Inferior parietal cortex (tissue), 1 donor: ENCODE data around the gene SCAP.
"Not testable (repeated sequence)": the region's sequence is repeated elsewhere in the genome, so short reads cannot be mapped to it uniquely, and the experiment has no call there.

Experiments
- DNase-seq: peaks from one replicate; pipeline ENCODE4 v3.0.0-alpha.2; 2016; ENCODE audit errors: extremely low spot score

Gene SCAP

DNA sequence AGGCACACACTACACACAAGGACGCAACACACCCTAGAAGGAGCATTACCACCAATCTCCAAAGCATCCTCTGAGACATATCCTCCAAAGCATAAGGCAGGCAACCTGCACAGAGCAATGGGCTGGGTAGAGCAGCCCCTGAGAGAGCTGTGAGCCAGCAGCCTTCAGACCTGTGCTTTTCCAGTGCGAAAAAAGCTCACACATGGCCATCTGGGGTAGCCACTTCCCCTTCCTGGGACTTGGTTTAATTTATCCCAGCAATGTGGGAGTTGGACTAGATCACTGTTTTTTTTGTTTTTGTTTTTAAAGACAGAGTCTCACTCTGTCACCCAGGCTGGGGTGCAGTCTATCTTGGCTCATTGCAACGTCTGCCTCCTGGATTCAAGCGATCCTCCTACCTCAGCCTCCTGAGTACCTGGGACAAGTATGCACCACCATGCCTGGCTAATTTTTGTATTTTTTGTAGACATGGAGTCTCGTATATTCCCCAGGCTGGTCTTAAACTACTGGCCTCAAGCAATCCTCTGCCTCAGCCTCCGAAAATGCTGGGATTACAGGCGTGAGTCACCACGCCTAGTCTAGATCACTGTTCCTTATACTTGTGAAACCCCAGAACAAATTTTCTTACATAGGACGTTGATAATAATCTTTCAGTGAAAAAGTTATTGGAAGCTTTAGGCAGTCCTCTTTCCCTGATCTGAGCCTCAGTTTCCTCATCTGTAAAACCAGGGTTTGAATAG, 76.0 kb downstream of the SCAP start:
- DNase-seq: no peak

DNA sequence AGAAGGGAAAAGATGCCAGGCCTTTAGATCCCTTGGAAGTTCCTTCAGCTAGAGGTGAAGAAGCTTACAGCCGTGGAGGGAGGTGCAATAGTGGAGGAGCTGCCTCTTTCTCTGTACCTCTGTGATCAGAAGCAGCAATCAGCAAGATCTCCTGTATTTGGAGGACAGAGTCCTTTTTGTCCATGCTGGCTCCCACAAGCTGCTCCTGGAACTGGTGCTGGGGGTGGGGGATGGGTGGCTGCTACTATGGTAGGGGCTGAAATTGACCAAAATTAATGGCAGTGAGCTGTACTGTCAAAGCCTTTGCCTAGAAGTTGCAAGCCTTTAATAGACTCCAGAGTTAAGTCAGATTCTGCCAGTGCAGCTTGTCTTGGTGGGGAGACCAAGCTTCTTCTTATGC, 76.7 kb downstream of the SCAP start:
- no peak for DNase-seq

DNA sequence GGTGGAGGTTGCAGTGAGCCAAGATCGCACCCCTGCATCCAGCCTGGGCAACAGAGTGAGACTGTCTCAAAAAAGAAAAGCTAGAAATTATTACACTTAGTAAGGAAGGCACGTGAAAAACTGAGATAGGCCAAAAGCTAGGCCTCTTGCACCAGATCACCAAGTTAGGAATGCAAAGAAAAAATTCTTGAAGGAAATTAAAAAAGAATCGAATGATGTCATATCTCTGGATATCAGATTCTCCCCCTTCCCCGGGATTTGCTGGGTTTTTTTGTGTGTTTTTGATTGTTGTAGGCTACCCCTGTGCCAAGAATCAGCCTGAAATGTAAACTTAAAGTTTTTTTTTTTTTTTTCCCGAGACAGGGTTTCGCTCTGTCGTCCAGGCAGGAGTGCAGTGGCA, 77.5 kb downstream of the SCAP start:
- no peak for DNase-seq

GRCh38 chr3:47394881-47395280, 80.9 kb downstream of the SCAP start:
- peak; percentile 47 for DNase-seq

DNA sequence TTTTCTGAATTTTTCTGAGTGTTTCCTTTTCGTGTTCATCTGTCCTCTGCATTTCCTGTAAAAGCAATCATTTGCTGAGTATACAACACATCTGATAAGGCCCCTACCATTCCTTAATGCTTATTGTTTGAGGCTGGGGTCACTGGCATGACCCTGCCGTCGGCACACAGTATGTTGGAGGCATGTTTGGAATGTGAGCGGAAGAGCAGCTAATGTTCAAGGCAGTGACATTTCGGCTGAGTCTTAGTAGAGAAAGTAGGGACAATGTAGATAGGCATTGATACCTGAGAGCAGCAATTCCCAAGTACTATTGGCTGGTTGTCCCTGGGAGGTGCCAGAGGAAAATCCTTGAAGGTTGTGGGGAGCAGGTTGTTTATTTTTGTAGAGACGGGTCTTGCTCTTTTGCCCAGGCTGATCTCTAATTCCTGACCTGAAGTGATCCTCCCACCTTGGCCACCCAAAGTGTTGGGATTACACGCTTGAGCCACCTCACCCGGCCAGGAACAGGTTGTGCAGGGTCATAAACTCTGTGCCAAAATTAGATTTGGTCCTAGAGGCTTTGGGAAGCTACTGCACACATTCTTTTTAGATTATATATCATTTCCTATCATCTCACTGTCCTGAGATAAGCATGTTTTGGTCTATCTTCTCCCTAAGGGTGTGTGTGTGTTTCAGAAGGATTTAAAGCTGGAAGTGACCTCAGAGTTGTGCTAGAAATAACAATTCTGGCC, 81.4 kb downstream of the SCAP start:
- no peak for DNase-seq

GRCh38 chr3:47392933-47393332, 82.8 kb downstream of the SCAP start:
- no peak for DNase-seq

- DNase-seq: no peak
Measured at GRCh38 chr3:47385796-47386195, 89.9 kb downstream of the SCAP start.

DNA sequence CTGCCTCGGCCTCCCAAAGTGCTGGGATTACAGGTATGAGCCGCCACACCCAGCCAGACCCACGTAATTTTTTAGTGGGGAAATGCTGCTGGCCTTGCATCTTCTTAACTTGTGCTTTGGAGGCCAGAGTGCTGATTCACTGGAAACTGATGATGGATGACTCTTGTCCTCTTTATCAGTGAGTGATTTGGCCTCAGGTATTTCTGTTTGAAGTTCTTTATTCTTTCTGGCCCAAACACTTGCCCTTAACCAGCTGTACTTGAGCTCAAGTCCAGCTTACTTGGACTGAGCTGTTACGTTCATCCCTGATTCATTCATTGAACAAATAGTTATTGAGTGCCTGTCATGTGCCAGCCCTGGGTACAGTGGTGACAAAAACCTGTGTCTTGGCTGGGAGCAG, 90.7 kb downstream of the SCAP start:
- no peak for DNase-seq

DNA sequence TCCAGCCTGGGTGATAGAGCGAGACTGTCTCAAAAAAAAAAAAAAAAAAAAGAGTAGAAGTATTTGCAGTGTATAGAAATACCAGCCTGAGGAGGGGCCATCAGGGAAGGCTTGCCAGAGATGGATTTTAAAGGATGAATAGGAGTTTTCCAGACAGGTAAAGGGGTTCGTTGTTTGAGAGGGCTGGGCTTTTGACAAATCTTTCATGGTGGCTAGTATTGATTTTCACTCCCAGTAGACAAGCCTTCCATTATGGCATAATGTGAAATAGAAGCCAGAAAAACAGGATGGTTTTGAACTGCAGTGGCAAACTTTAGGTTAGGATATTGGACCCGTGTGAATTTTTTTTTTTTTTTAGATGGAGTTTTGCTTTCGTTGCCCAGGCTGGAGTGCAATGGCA, 91.3 kb downstream of the SCAP start:
- no peak for DNase-seq

- DNase-seq: peak; percentile 59
Measured at GRCh38 chr3:47381317-47382157, 94.2 kb downstream of the SCAP start.

- peak; percentile 100 for DNase-seq
Measured at GRCh38 chr3:47380601-47381316, 95.0 kb downstream of the SCAP start, which contains the start of gene PTPN23. Gene PTPN23, plus strand, starts transcription at chr3:47381021. Its CDS starts 76 bp downstream, at chr3:47381097.

DNA sequence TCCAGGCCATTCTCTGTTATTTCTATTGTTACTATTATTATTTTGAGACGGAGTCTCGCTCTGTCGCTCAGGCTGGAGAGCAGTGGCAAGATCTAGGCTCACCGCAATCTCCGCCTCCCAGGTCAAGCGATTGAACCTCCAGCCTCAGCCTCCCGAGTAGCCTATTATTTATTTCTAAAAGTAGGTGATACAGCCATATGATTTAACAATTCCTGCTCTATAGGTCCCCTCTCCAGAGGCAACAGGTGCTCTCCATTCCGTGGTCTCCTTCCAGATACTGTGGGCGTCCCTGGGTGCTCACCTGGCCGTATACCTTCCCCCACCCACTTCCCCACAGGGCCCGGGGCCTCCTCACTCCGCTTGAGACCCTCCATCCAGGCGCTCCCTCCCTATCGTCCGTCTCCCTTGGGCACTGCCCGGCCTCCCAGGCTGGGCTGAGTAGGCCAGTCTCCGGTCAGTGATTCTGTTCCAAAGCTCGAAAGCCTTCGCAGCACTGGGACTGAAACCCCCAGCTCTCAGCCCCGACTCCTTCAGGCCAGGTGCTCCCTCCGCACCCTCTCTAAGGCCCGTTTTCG, 95.6 kb downstream of the SCAP start:
- DNase-seq: no peak

DNA sequence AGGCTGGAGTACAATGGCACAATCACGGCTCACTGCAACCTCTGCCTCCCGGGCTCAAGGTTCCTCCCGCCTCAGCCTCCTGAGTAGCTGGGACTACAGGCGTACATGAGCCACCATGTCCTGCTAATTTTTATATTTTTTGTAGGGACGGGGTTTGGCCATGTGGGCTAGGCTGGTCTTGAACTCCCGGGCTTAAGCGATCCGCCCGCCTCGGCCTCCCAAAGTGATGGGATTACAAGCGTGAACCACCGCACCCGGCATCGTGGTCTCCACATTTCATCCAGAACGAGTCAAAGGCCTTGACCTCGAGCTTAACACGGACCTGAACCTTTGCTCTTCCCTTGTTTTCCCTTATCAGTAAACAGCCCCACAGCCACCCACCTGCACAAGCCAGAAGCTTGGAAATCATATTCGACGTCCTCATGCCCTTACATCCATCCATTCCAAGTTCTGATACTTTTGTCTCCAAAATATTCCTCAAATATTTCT, 96.3 kb downstream of the SCAP start:
- DNase-seq: no peak

DNA sequence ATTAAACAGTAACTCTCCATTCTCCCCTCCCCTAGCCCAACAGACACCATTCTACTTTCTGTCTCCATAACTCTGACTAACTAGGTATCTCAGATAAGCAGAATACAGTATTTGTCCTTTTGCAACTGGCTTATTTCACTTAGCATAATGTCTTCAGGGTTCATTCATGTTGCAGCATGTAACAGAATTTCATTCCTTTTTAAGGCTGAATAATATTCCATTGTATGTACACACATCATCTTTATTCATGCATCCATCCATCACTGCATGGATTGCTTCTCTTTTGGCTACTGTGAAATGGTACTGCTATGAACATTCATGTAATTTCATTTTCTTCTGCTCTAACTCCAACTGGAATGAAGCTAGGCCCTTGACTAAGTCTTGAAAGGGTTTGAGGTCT, 96.9 kb downstream of the SCAP start:
- DNase-seq: no peak

GRCh38 chr3:47377186-47377585, 98.6 kb downstream of the SCAP start:
- no peak for DNase-seq

GRCh38 chr3:47376393-47376792, 99.3 kb downstream of the SCAP start:
- no peak for DNase-seq

- DNase-seq: no peak
Measured at GRCh38 chr3:47374587-47374986, 101.2 kb downstream of the SCAP start.

DNA sequence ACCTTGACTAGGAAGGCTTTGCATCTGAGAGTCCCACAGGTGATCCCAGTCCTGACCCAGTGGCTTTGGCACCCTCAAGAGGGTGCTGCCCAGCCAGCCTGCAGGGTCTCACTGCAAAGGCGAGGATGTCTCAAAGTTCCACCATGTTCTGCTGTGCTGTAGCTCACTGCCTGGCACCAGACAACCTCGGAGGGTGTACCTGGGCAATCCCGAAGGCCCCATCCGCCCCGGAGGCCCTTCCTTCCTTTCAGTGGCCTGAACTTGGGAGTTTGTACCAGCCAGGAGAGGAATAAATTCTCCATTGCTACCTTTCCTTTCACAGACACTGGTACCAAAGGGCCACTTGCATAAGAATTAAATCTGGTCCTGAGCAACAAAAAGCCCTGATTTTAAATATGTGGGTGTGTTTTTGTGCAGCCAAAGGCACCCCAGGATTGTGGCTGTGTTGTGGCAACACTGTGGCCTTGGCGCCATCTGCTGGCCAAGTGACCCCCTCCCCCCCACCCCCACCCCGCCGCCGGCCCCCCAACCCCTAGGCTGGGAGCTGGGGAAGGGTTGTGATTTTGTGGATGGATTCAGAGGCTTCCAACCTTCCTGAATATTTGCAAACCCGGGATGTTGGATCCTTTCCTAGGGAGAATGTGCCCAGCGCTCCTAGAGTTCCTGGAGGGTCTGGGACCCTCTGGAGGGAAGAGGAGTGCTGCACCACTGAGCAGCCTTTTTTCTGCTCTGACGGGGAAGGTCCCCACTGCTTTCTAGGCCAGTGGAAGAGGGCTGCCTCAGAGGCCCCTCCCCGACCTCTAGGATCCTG, 104.6 kb downstream of the SCAP start:
- no peak for DNase-seq

GRCh38 chr3:47370020-47370419, 105.7 kb downstream of the SCAP start:
- not testable (repeated sequence) for DNase-seq

- no peak for DNase-seq
Measured at GRCh38 chr3:47367631-47368030, 108.1 kb downstream of the SCAP start.
